Nephron progenitor cell (in vitro differentiated cells): ENCODE data around the gene TMEM150C.

ENCODE experiments used
- DNase-seq: peaks from one replicate; pipeline ENCODE4 v3.0.0; 2021
- H3K27ac Mint-ChIP-seq: 2 replicates; pipeline ENCODE4 v1.8.0; 2021; ENCODE audit warnings: mild to moderate bottlenecking, moderate library complexity, mixed read lengths
- H3K27me3 Mint-ChIP-seq: 2 replicates; pipeline ENCODE4 v1.8.0; 2021; ENCODE audit warnings: mild to moderate bottlenecking, low read depth, mixed read lengths; ENCODE audit not compliant: poor library complexity
- H3K36me3 Mint-ChIP-seq: 2 replicates; pipeline ENCODE4 v1.8.0; 2021; ENCODE audit warnings: low read depth, mixed read lengths
- H3K4me1 Mint-ChIP-seq: 2 replicates; pipeline ENCODE4 v1.8.0; 2021; ENCODE audit warnings: mixed read lengths
- H3K4me3 Mint-ChIP-seq: 2 replicates; pipeline ENCODE4 v1.8.0; 2021; ENCODE audit warnings: mild to moderate bottlenecking, moderate library complexity, mixed read lengths
- H3K9me3 Mint-ChIP-seq: 2 replicates; pipeline ENCODE4 v1.8.0; 2021; ENCODE audit warnings: mild to moderate bottlenecking, moderate library complexity, mixed read lengths
- TF ChIP-seq, protein P1 (sequence below): fragments of 200-600 bp; sonication (generic); IDR thresholded peaks from 2 replicates; pipeline ENCODE4 v1.5.0; 2021; ENCODE audit warnings: antibody characterized with exemption

Gene TMEM150C

DNA sequence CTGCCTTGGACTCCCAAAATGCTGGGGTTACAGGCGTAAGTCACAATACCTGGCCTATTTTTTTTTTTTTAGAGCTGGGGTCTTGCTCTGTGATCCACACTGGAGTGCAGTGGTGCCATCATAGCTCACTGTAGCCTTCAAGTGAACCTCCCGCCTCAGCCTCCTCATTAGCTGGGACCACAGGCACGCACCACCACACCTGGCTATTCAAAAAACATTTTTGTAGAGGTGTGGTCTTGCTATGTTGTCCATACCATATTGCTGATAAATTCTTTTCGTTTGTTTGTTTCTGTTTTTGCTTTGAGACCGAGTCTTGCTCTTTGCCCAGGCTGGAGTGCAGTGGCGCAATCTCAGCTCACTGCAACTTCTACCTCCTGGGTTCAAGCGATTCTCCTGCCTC lies 109.8 kb downstream of the TMEM150C start:
- H3K9me3 Mint-ChIP-seq, result peaks cover 6% of the 10 kb centered on the region

DNA sequence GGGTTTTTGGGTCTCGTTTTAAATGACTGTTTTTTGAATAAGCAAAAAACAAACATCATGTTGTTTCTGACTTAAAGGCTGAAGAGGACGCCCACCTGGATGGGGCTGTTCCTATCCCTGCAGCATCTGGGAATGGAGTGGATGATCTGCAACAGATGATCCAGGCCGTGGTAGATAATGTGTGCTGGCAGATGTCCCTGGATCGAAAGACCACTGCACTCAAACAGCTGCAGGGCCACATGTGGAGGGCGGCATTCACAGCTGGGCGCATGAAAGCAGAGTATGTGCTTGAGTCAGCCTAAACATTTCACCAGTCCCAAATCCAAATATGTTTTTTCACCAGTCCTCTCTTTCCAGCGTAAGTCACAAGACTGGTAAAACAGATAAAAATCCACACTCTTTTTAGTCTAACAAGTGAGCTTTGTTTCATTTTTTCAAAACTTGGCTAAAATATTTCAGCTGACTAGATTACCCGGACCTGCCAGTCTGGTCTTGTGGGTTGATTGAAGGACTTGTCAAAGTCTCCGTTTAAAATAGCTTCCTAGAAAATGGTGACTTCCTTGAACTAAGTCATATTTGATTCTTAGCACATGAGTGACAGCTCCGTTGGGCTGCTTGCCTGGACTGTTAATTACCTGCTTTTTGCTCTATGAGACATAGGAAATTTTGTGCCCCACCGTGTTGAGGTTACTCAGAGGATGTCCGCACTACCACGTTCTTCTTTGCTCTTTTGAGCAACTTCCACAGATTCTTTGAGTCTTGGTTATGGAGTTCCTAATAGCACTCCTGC lies 110.6 kb downstream of the TMEM150C start:
- H3K4me3 Mint-ChIP-seq, result no peak overlapping the region
- H3K36me3 Mint-ChIP-seq, result peaks cover 80% of the 10 kb centered on the region
- TF ChIP-seq, protein P1, sequence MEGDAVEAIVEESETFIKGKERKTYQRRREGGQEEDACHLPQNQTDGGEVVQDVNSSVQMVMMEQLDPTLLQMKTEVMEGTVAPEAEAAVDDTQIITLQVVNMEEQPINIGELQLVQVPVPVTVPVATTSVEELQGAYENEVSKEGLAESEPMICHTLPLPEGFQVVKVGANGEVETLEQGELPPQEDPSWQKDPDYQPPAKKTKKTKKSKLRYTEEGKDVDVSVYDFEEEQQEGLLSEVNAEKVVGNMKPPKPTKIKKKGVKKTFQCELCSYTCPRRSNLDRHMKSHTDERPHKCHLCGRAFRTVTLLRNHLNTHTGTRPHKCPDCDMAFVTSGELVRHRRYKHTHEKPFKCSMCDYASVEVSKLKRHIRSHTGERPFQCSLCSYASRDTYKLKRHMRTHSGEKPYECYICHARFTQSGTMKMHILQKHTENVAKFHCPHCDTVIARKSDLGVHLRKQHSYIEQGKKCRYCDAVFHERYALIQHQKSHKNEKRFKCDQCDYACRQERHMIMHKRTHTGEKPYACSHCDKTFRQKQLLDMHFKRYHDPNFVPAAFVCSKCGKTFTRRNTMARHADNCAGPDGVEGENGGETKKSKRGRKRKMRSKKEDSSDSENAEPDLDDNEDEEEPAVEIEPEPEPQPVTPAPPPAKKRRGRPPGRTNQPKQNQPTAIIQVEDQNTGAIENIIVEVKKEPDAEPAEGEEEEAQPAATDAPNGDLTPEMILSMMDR, result no peak
- peaks cover 9% of the 10 kb centered on the region for H3K4me1 Mint-ChIP-seq
- no peak for DNase-seq
- H3K27ac Mint-ChIP-seq, result no peak overlapping the region
- H3K9me3 Mint-ChIP-seq, result peaks cover 6% of the 10 kb centered on the region
- peaks cover 3% of the 10 kb centered on the region for H3K27me3 Mint-ChIP-seq

More for the DNA sequence above, 109.8 kb downstream of the TMEM150C start:
- TF ChIP-seq, protein P1, result no peak
- H3K36me3 Mint-ChIP-seq, result peaks cover 82% of the 10 kb centered on the region
- peaks cover under 1% of the 10 kb centered on the region for H3K27me3 Mint-ChIP-seq
- H3K4me1 Mint-ChIP-seq, result peaks cover 9% of the 10 kb centered on the region
- H3K27ac Mint-ChIP-seq, result no peak overlapping the region
- no peak for DNase-seq
- H3K4me3 Mint-ChIP-seq, result no peak overlapping the region

DNA sequence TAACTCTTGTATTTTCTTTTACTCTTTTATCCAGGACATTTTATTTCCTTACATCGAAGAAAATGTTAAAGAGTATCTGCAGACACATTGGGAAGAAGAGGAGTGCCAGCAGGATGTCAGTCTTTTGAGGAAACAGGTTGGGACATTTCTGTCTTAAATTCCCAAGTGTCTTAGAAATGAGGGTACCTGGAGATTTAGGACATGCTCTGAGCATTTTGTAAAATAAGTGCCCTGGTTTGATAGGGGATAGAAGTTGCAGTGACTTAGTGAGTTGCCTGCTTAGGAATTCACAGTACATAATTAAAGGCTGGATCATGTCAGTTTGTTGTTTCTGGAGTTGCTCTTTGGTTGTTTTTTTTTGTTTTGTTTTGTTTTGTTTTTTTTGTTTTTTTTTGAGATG lies 113.9 kb downstream of the TMEM150C start:
- Mint-ChIP-seq H3K27me3 (peaks cover 3% of the 10 kb centered on the region), H3K36me3 (peaks cover 76% of the 10 kb centered on the region), H3K9me3 (peaks cover 6% of the 10 kb centered on the region), H3K27ac (peak overlapping the region; percentile 27), H3K4me1 (no peaks in the 10 kb centered on the region), H3K4me3 (no peak overlapping the region)
- TF ChIP-seq, protein P1, result no peak
- no peak for DNase-seq

DNA sequence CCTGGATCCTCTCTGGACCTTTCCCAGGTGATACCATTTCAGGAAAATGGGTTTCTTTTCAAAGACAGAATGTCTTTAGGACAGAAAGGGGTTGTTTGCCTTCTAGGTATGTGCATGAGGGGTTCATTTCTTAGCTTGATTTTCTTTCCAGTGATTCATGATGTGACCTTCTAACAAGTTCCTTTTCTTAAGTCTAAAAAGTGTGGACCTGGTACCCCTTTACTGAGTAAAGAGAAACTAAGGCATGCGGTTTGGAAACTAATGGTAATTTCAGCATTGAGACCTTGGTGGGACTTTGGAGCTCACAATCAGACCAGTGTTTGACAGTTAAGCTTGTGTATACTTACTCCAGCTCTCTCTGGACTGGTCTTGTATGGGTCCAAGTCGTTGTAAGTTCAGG lies 122.7 kb downstream of the TMEM150C start:
- Mint-ChIP-seq H3K4me1 (peaks cover 7% of the 10 kb centered on the region), H3K4me3 (no peak overlapping the region), H3K27ac (no peak overlapping the region), H3K36me3 (peaks cover 86% of the 10 kb centered on the region), H3K9me3 (peaks cover 17% of the 10 kb centered on the region), H3K27me3 (no peaks in the 10 kb centered on the region)
- no peak for DNase-seq
- TF ChIP-seq, protein P1, result no peak

DNA sequence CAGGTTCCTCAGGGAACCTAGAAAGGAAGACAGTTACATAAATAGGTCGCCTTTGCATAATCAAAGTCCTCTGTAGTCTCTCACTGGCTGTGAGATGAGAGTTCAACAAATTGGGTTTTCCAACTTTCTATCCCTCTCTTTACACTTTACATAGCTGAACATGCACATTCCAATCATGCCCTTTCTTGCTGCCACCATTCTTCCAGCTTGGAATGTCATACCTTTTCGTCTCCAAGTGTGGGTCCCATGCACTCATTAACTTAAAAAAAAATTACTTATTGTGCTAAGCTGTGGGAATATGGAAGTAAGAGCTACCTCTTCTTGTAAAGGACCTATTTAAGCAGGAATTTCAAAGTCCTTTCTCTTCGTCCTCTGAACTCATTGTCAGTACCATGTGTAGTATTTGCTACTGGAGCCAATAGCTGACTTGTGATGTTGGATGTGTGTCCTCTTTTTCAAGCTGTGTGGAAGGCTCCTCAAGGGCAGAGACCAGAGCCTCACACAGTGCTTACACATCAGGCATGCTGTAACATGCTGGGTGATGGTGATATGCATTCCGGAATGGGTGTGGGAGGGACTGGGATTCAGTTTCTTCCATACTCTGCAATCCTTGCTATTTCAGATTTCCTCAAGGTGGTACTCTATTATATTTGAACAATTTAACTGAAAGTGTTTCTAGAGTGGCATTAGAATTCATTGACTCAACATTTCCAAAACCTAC lies 124.3 kb downstream of the TMEM150C start:
- DNase-seq, result no peak
- no peaks in the 10 kb centered on the region for H3K27me3 Mint-ChIP-seq
- H3K9me3 Mint-ChIP-seq, result peaks cover 12% of the 10 kb centered on the region
- peaks cover 92% of the 10 kb centered on the region for H3K36me3 Mint-ChIP-seq
- TF ChIP-seq, protein P1, result no peak
- H3K4me1 Mint-ChIP-seq, result peaks cover 20% of the 10 kb centered on the region
- H3K4me3 Mint-ChIP-seq, result no peak overlapping the region
- no peak overlapping the region for H3K27ac Mint-ChIP-seq
